ENCODE measurements around the gene EBF3.

The EBF3 gene

GRCh38 chr10:129811208-129811607, 152.9 kb downstream of the EBF3 start:
- no peak for DNase-seq (ENCODE audit: insufficient read length, low spot score)
- FAIRE-seq = no peak

- FAIRE-seq (no peak), DNase-seq (ENCODE audit: insufficient read length, low spot score) (no peak)
Observed at GRCh38 chr10:129809841-129810240, 154.2 kb downstream of the EBF3 start.

GRCh38 chr10:129809431-129809830, 154.6 kb downstream of the EBF3 start:
- DNase-seq (ENCODE audit: insufficient read length, low spot score) = no peak
- FAIRE-seq = no peak

- DNase-seq (ENCODE audit: insufficient read length, low spot score) (no peak), FAIRE-seq (no peak)
Observed at GRCh38 chr10:129808092-129808983, 155.7 kb downstream of the EBF3 start.

GRCh38 chr10:129807211-129807610, 156.9 kb downstream of the EBF3 start:
- DNase-seq (ENCODE audit: insufficient read length, low spot score) (no peak), FAIRE-seq (no peak)

GRCh38 chr10:129800796-129801340, 163.2 kb downstream of the EBF3 start:
- FAIRE-seq = no peak
- DNase-seq (ENCODE audit: insufficient read length, low spot score) = no peak

GRCh38 chr10:129799942-129800341, 164.1 kb downstream of the EBF3 start:
- FAIRE-seq (no peak), DNase-seq (ENCODE audit: insufficient read length, low spot score) (no peak)

- FAIRE-seq = no peak
- no peak for DNase-seq (ENCODE audit: insufficient read length, low spot score)
Observed at GRCh38 chr10:129796710-129797420, 167.2 kb downstream of the EBF3 start.

- DNase-seq (ENCODE audit: insufficient read length, low spot score) = no peak
- FAIRE-seq = no peak
Observed at GRCh38 chr10:129793996-129794395, 170.1 kb downstream of the EBF3 start.

- no peak for DNase-seq (ENCODE audit: insufficient read length, low spot score)
- no peak for FAIRE-seq
Observed at GRCh38 chr10:129793479-129793878, 170.6 kb downstream of the EBF3 start.

- FAIRE-seq (no peak), DNase-seq (ENCODE audit: insufficient read length, low spot score) (no peak)
Observed at GRCh38 chr10:129792864-129793263, 171.2 kb downstream of the EBF3 start.

GRCh38 chr10:129792141-129792540, 171.9 kb downstream of the EBF3 start:
- FAIRE-seq (no peak), DNase-seq (ENCODE audit: insufficient read length, low spot score) (no peak)

- FAIRE-seq = no peak
- DNase-seq (ENCODE audit: insufficient read length, low spot score) = no peak
Observed at GRCh38 chr10:129790715-129791446, 173.2 kb downstream of the EBF3 start.

- no peak for DNase-seq (ENCODE audit: insufficient read length, low spot score)
- no peak for FAIRE-seq
Observed at GRCh38 chr10:129788215-129788614, 175.9 kb downstream of the EBF3 start.

GRCh38 chr10:129787557-129787956, 176.5 kb downstream of the EBF3 start:
- DNase-seq (ENCODE audit: insufficient read length, low spot score) = no peak
- no peak for FAIRE-seq

- FAIRE-seq = no peak
- DNase-seq (ENCODE audit: insufficient read length, low spot score) = no peak
Observed at GRCh38 chr10:129786216-129786615, 177.9 kb downstream of the EBF3 start.

GRCh38 chr10:129785536-129785981, 178.5 kb downstream of the EBF3 start:
- FAIRE-seq = no peak
- DNase-seq (ENCODE audit: insufficient read length, low spot score) = no peak
